HepG2 (cell line): ENCODE results near the gene ESRRB. TPM values are rescaled to one million over a fixed set of nuclear protein-coding genes. Genes with fewer than 3 reads are reported as not detected.

Source experiments
- ATAC-seq: fragments of 200-7000 bp; cut with Tn5 transposase; 3 replicates; pipeline ENCODE4 v1.9.1; 2020; ENCODE audit warnings: mild to moderate bottlenecking, moderate library complexity
- BruUV-seq: library from RNA; stranded (reverse); fragments of 400-500 nt; replicated peaks from 2 replicates; lab custom pipeline; 2021; lab: Mats Ljungman, UMichigan
- CTCF ChIA-PET: fragments of 300-600 bp; formaldehyde crosslinking; extraction: SDS; loops from one replicate; lab custom pipeline; 2021; ENCODE audit warnings: low total read pairs, inconsistent platforms, low intra/inter-chr PET ratio; lab: Yijun Ruan, JAX
- POLR2A ChIA-PET: fragments of 350-600 bp; sonication (Branson Sonifier 250); formaldehyde crosslinking; loops from one replicate; lab custom pipeline; 2020; ENCODE audit warnings: antibody characterized with exemption, inconsistent platforms; lab: Yijun Ruan, JAX
- DNase-seq: peaks from one replicate; pipeline ENCODE4 v3.0.0-alpha.2; 2015; ENCODE audit warnings: low spot score
- FAIRE-seq: peaks from 3 replicates; lab custom pipeline; 2011; peaks lifted over from hg19 to GRCh38; lab: Jason Lieb, UNC
- H2AFZ ChIP-seq: one replicate; pipeline ENCODE4 v1.6.1; 2011; ENCODE audit warnings: low read length, inconsistent platforms
- H3K27ac ChIP-seq: fragments of 300-600 bp; 3 replicates; pipeline ENCODE4 v1.8.0; 2011; ENCODE audit warnings: mixed run types, mild to moderate bottlenecking, mixed read lengths, low read length, inconsistent platforms; ENCODE audit not compliant: insufficient read depth; ENCODE audit errors: extremely low read length
- H3K27me3 ChIP-seq, 2 experiments: fragments of 200-600 bp in 1 of 2; 2 replicates in 1 of 2; 3 replicates in 1 of 2; pipeline versions ENCODE4 v1.6.0 to v1.8.0; 2011; ENCODE audit warnings: low read length in 2 of 2, mild to moderate bottlenecking in 2 of 2, moderate library complexity in 2 of 2, inconsistent platforms in 1 of 2; ENCODE audit not compliant: insufficient read depth in 2 of 2, control insufficient read depth in 1 of 2
- H3K36me3 ChIP-seq, 2 experiments: fragments of 200-600 bp in 1 of 2; replicated peaks in 1 of 2; 2 replicates in 1 of 2; 3 replicates in 1 of 2; pipeline versions ENCODE4 v1.5.1 to v1.8.0; 2011; ENCODE audit warnings: low read length in 2 of 2, inconsistent platforms in 1 of 2; ENCODE audit not compliant: insufficient read depth in 2 of 2, control insufficient read depth in 1 of 2
- H3K4me1 ChIP-seq: 2 replicates; pipeline ENCODE4 v1.5.1; 2012; ENCODE audit warnings: low read length, inconsistent platforms; ENCODE audit not compliant: insufficient read depth
- H3K4me2 ChIP-seq: 2 replicates; pipeline ENCODE4 v1.6.0; 2011; ENCODE audit warnings: low read depth, low read length, inconsistent platforms
- H3K4me3 ChIP-seq, 3 experiments: fragments of 200-600 bp in 1 of 3; sonication (generic), shearing (Covaris generic) in 1 of 3; replicated peaks in 1 of 3; 2 replicates each; pipeline ENCODE4 v1.5.1; 2011 to 2016; ENCODE audit warnings: low read length in 3 of 3, inconsistent platforms in 2 of 3, low read depth in 2 of 3, mild to moderate bottlenecking in 2 of 3, control low read depth in 1 of 3, mixed read lengths in 1 of 3; ENCODE audit not compliant: insufficient read depth in 1 of 3
- H3K79me2 ChIP-seq: one replicate; pipeline ENCODE4 v1.6.1; 2011; ENCODE audit warnings: low read length, inconsistent platforms; ENCODE audit not compliant: insufficient read depth
- H3K9ac ChIP-seq: 2 replicates; pipeline ENCODE4 v1.6.0; 2011; ENCODE audit warnings: mild to moderate bottlenecking, low read depth, low read length, inconsistent platforms; ENCODE audit not compliant: insufficient read depth
- H3K9me3 ChIP-seq: 2 replicates; pipeline ENCODE4 v1.5.1; 2012; ENCODE audit warnings: mild to moderate bottlenecking, low read length
- H4K20me1 ChIP-seq: 2 replicates; pipeline ENCODE4 v1.6.0; 2011; ENCODE audit warnings: inconsistent platforms, mild to moderate bottlenecking, low read length, moderate library complexity; ENCODE audit not compliant: insufficient read depth
- FOXO4 ChIP-seq: sonication (generic); formaldehyde crosslinking; conservative IDR thresholded peaks from 2 replicates; pipeline ENCODE4 v1.8.1; 2023; ENCODE audit warnings: missing genetic modification reagents
- ISX ChIP-seq: sonication (generic); formaldehyde crosslinking; conservative IDR thresholded peaks from 2 replicates; pipeline ENCODE4 v1.5.0; 2020; ENCODE audit warnings: missing genetic modification reagents
- POGZ ChIP-seq: sonication (generic); formaldehyde crosslinking; IDR thresholded peaks from 2 replicates; pipeline ENCODE4 v1.4.0; 2020; ENCODE audit warnings: mild to moderate bottlenecking, missing genetic modification reagents
- TRIM24 ChIP-seq: sonication (generic); formaldehyde crosslinking; IDR thresholded peaks from 2 replicates; pipeline ENCODE4 v1.8.0; 2022; ENCODE audit warnings: mild to moderate bottlenecking, missing genetic modification reagents
- ZNF577 ChIP-seq: sonication (generic); formaldehyde crosslinking; IDR thresholded peaks from 2 replicates; pipeline ENCODE4 v1.4.0; 2020; ENCODE audit warnings: mild to moderate bottlenecking, low read depth, missing genetic modification reagents, borderline replicate concordance
- ZNF724P ChIP-seq: sonication (generic); formaldehyde crosslinking; IDR thresholded peaks from 2 replicates; pipeline ENCODE4 v1.8.0; 2022; ENCODE audit warnings: missing genetic modification reagents, borderline replicate concordance
- ZNF841 ChIP-seq: sonication (generic); formaldehyde crosslinking; IDR thresholded peaks from 2 replicates; pipeline ENCODE4 v1.8.1; 2023; ENCODE audit warnings: missing genetic modification reagents, borderline replicate concordance
- ZSCAN30 ChIP-seq: sonication (generic); formaldehyde crosslinking; IDR thresholded peaks from 2 replicates; pipeline ENCODE4 v1.5.0; 2020; ENCODE audit warnings: mild to moderate bottlenecking, missing genetic modification reagents
- WGBS: methylation state at CpG from one replicate; pipeline ENCODE4 v1.1.6; 2017; ENCODE audit warnings: low lambda C conversion rate; 5-methylcytosine and 5-hydroxymethylcytosine counted together
- in situ Hi-C: cut with HindIII; loops from 2 replicates; pipeline ENCODE4 v1.10.0; 2017; ENCODE audit warnings: low pct_unique_long_range_greater_than_20kb; ENCODE audit not compliant: extremely low pct_ligation_motif_present
- intact Hi-C: fragments of 100-400 bp; cut with micrococcal nuclease; formaldehyde crosslinking; loops from one replicate; pipeline ENCODE4 v1.10.0; 2022; ENCODE audit not compliant: unreplicated experiment
- polyA plus RNA-seq, 8 experiments: library from polyadenylated mRNA; depleted of rRNA in 3 of 8; stranded (reverse) in 7 of 8; unstranded in 1 of 8; fragments of >200 nt; fragmentation: Illumina TruSeq in 4 of 8; extraction: Trizol in 4 of 8; gene quantifications; 2 replicates each; pipeline versions ENCODE4 v1.2.1 to v1.2.3, GENCODE V29; 2011 to 2016; ENCODE audit warnings: low read depth in 4 of 8, missing spikeins in 1 of 8, mixed read lengths in 1 of 8; ENCODE audit not compliant: insufficient read depth in 1 of 8
- total RNA-seq, 5 experiments: library from RNA; depleted of rRNA; stranded (reverse); fragments of >200 nt; fragmentation: Illumina TruSeq; extraction: Trizol; gene quantifications; 2 replicates each; pipeline ENCODE4 v1.2.3, GENCODE V29; 2016; ENCODE audit warnings: low read depth in 1 of 5
- TF ChIP-seq, protein P1 (sequence below): sonication (generic); formaldehyde crosslinking; conservative IDR thresholded peaks from 2 replicates; pipeline ENCODE4 v1.4.0; 2020; ENCODE audit warnings: missing genetic modification reagents
- TF ChIP-seq, protein P2 (sequence below): sonication (generic); IDR thresholded peaks from 2 replicates; pipeline ENCODE4 v1.6.1; 2016; ENCODE audit warnings: low read depth, borderline replicate concordance
- TF ChIP-seq, protein P3 (sequence below): IDR thresholded peaks from 2 replicates; pipeline ENCODE4 v1.6.1; 2016; ENCODE audit warnings: missing compliant biosample characterization, missing genetic modification reagents, borderline replicate concordance

ESRRB gene
- total and polyA plus RNA-seq, 2 of the 13 experiments (the other 11 are each of a cell fraction or from before 2014, with no cell fraction given), result 0.04 to 0.33 TPM

DNA sequence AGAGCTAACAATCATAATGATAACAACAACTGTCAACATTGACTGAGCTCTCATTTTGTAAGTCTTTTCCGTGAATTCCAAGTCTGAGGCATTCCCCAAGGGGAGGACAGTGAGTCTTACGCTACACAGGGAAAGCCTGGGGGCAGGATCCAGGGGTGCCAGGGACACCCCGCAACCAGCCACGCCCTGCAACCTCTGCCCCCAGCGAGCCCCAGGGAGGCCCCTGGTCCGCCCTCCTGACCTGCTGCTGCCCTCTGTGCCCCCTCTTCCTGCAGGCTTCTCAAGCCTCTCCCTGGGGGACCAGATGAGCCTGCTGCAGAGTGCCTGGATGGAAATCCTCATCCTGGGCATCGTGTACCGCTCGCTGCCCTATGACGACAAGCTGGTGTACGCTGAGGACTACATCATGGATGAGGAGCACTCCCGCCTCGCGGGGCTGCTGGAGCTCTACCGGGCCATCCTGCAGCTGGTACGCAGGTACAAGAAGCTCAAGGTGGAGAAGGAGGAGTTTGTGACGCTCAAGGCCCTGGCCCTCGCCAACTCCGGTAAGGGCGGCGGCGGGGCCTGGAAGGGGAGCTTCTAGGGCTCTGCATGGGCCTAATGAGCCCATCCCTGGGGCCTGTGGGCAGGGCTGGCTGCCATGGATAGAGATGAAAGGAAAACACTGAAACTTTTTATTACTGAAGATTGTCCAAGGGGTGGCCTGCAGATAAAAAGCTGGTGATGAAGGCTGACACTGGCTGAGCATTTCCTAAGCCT, 115.4 kb downstream of the ESRRB start:
- Histone ChIP-seq H3K4me3 (no peak overlapping the region), H3K36me3 (no peaks in the 10 kb centered on the region), H3K79me2 (no peaks in the 10 kb centered on the region), H4K20me1 (no peaks in the 10 kb centered on the region), H3K27ac (no peak overlapping the region), H3K27me3 (peaks cover 0 to 1% of the 10 kb centered on the region in 2 experiments; a peak in 3 of 5 replicates), H3K4me1 (no peaks in the 10 kb centered on the region), H3K9me3 (no peaks in the 10 kb centered on the region), H2AFZ (no peak overlapping the region), H3K4me2 (no peak overlapping the region), H3K9ac (no peak overlapping the region)
- in situ Hi-C loops, result no loop called here
- no peak for FAIRE-seq
- TF ChIP-seq POGZ (CRISPR knock-in tag), result no peak
- no peak for TF ChIP-seq TRIM24 (CRISPR knock-in tag)
- ATAC-seq, result no peak; the same call in 2 of the 3 replicates
- POLR2A ChIA-PET, result no interaction called here
- 56% methylated on average over 14 of the region's 22 CpGs for WGBS
- no TSS peak for BruUV-seq
- CTCF ChIA-PET, result no interaction called here
- intact Hi-C loops, result no loop called here
- DNase-seq, result no peak

DNA sequence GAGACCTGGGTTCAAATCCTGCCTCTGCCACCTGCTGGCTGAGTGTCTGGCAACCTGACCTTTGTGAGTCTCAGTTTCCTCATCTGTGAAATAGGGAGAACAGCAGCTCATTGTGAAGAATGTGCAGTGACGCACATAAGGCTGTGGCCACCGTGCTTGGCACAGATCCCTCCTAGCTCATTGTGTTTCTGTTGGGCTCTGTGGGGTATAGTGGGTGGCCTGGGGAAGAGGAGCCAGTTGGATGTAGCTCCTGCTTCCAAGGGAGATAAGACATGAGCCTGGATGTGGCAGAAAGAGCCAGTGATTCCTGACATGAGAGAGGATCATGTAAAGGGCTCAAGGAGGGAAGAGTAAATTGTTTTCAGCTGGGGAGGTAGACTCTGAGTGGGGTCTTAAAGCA, 120.0 kb downstream of the ESRRB start:
- no peaks in the 10 kb centered on the region for H3K9me3 ChIP-seq
- in situ Hi-C loops, result no loop called here
- H4K20me1 ChIP-seq, result no peaks in the 10 kb centered on the region
- ChIA-PET POLR2A (no interaction called here), CTCF (no interaction called here)
- no peaks in the 10 kb centered on the region for H3K4me1 ChIP-seq
- no peak overlapping the region for H2AFZ ChIP-seq
- WGBS, result 87% methylated on average over 2 of the region's 2 CpGs
- ATAC-seq (no peak), DNase-seq (no peak), FAIRE-seq (no peak)
- no peak overlapping the region for H3K27ac ChIP-seq
- BruUV-seq, result no TSS peak
- no peak overlapping the region for H3K4me2 ChIP-seq
- no peak overlapping the region for H3K9ac ChIP-seq
- no peaks in the 10 kb centered on the region for H3K36me3 ChIP-seq
- intact Hi-C loops, result no loop called here
- peaks cover 0 to 2% of the 10 kb centered on the region in 2 experiments; a peak in 2 of 5 replicates for H3K27me3 ChIP-seq
- H3K4me3 ChIP-seq, result no peak overlapping the region
- H3K79me2 ChIP-seq, result no peaks in the 10 kb centered on the region
- TF ChIP-seq ISX (no peak), ZNF724P (CRISPR knock-in tag) (no peak), FOXO4 (no peak), ZSCAN30 (CRISPR knock-in tag) (no peak), ZNF577 (no peak), ZNF841 (CRISPR knock-in tag) (no peak)
- TF ChIP-seq, protein P1, sequence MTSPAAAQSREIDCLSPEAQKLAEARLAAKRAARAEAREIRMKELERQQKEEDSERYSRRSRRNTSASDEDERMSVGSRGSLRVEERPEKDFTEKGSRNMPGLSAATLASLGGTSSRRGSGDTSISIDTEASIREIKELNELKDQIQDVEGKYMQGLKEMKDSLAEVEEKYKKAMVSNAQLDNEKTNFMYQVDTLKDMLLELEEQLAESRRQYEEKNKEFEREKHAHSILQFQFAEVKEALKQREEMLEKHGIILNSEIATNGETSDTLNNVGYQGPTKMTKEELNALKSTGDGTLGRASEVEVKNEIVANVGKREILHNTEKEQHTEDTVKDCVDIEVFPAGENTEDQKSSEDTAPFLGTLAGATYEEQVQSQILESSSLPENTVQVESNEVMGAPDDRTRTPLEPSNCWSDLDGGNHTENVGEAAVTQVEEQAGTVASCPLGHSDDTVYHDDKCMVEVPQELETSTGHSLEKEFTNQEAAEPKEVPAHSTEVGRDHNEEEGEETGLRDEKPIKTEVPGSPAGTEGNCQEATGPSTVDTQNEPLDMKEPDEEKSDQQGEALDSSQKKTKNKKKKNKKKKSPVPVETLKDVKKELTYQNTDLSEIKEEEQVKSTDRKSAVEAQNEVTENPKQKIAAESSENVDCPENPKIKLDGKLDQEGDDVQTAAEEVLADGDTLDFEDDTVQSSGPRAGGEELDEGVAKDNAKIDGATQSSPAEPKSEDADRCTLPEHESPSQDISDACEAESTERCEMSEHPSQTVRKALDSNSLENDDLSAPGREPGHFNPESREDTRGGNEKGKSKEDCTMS (CRISPR knock-in tag), result no peak
- TF ChIP-seq, protein P2, sequence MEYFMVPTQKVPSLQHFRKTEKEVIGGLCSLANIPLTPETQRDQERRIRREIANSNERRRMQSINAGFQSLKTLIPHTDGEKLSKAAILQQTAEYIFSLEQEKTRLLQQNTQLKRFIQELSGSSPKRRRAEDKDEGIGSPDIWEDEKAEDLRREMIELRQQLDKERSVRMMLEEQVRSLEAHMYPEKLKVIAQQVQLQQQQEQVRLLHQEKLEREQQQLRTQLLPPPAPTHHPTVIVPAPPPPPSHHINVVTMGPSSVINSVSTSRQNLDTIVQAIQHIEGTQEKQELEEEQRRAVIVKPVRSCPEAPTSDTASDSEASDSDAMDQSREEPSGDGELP, result no peak
- TF ChIP-seq, protein P3, sequence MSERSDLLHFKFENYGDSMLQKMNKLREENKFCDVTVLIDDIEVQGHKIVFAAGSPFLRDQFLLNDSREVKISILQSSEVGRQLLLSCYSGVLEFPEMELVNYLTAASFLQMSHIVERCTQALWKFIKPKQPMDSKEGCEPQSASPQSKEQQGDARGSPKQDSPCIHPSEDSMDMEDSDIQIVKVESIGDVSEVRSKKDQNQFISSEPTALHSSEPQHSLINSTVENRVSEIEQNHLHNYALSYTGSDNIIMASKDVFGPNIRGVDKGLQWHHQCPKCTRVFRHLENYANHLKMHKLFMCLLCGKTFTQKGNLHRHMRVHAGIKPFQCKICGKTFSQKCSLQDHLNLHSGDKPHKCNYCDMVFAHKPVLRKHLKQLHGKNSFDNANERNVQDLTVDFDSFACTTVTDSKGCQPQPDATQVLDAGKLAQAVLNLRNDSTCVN (CRISPR knock-in tag), result no peak
